GM12878 (cell line): ENCODE results near the gene MSH5. TPM values are rescaled to one million over a fixed set of nuclear protein-coding genes. Genes with fewer than 3 reads are reported as not detected.
A peak's percentile ranks its signal among the peaks of the same experiment; 100 is the strongest.

Experiments used
- ATAC-seq: fragments of 200-7000 bp; cut with Tn5 transposase; 3 replicates; pipeline ENCODE4 v1.9.1; 2020; ENCODE audit warnings: mild to moderate bottlenecking, moderate library complexity
- BruUV-seq: library from RNA; stranded (reverse); fragments of 400-500 nt; replicated peaks from 2 replicates; lab custom pipeline; 2021; lab: Mats Ljungman, UMichigan
- CTCF ChIA-PET: fragments of 300-600 bp; sonication (Branson Sonifier 250); formaldehyde crosslinking; extraction: SDS; loops from one replicate; lab custom pipeline; 2021; ENCODE audit warnings: inconsistent platforms; lab: Yijun Ruan, JAX
- POLR2A ChIA-PET: fragments of 350-600 bp; formaldehyde crosslinking; extraction: SDS; loops from one replicate; lab custom pipeline; 2021; ENCODE audit warnings: inconsistent platforms; lab: Charles Lee
- RAD21 ChIA-PET: fragments of 300-600 bp; sonication (Branson Sonifier 250); formaldehyde crosslinking; loops from one replicate; lab custom pipeline; 2023; ENCODE audit warnings: antibody characterized with exemption; ENCODE audit not compliant: unreplicated experiment; lab: Charles Lee
- SMC1A ChIA-PET: fragments of 300-600 bp; sonication (Branson Sonifier 250); formaldehyde crosslinking; loops from one replicate; lab custom pipeline; 2023; ENCODE audit not compliant: unreplicated experiment, uncharacterized antibody; lab: Charles Lee
- DNase-seq: peaks from one replicate; pipeline ENCODE4 v3.0.0-alpha.2; 2011; ENCODE audit warnings: low read depth, low spot score
- FAIRE-seq: peaks from 3 replicates; lab custom pipeline; 2011; peaks lifted over from hg19 to GRCh38; lab: Jason Lieb, UNC
- H2AFZ ChIP-seq: 2 replicates; pipeline ENCODE4 v1.6.0; 2011; ENCODE audit warnings: low read depth, low read length, control low read depth; ENCODE audit not compliant: control insufficient read depth
- H3K27ac ChIP-seq: 2 replicates; pipeline ENCODE4 v1.5.1; 2011; ENCODE audit warnings: control low read depth; ENCODE audit not compliant: control insufficient read depth, insufficient read depth
- H3K27me3 ChIP-seq, 2 experiments: replicated peaks in 1 of 2; 2 replicates each; pipeline versions ENCODE4 v1.6.0 to v1.6.1; 2011; ENCODE audit warnings: low read length in 1 of 2; ENCODE audit not compliant: control insufficient read depth in 2 of 2, insufficient read depth in 2 of 2
- H3K36me3 ChIP-seq, 2 experiments: 2 replicates each; pipeline ENCODE4 v1.5.1; 2011; ENCODE audit warnings: low read length in 1 of 2; ENCODE audit not compliant: control insufficient read depth in 2 of 2, insufficient read depth in 2 of 2
- H3K4me1 ChIP-seq: 2 replicates; pipeline ENCODE4 v1.6.1; 2011; ENCODE audit warnings: mild to moderate bottlenecking, low read length, moderate library complexity, mixed read lengths; ENCODE audit not compliant: control insufficient read depth, insufficient read depth
- H3K4me2 ChIP-seq: 2 replicates; pipeline ENCODE4 v1.6.0; 2011; ENCODE audit warnings: control low read depth; ENCODE audit not compliant: control insufficient read depth, insufficient read depth
- H3K4me3 ChIP-seq: fragments of 200-600 bp; sonication (generic); 2 replicates; pipeline ENCODE4 v1.5.1; 2016
- H3K79me2 ChIP-seq: 2 replicates; pipeline ENCODE4 v1.6.0; 2011; ENCODE audit warnings: low read length; ENCODE audit not compliant: control insufficient read depth, insufficient read depth
- H3K9ac ChIP-seq: 2 replicates; pipeline ENCODE4 v1.8.0; 2011; ENCODE audit warnings: low read length, control low read depth, mixed read lengths; ENCODE audit not compliant: control insufficient read depth, insufficient read depth
- H3K9me3 ChIP-seq: replicated peaks from 3 replicates; pipeline ENCODE4 v1.5.1; 2011; ENCODE audit warnings: mild to moderate bottlenecking, low read length; ENCODE audit not compliant: control insufficient read depth, insufficient read depth
- H4K20me1 ChIP-seq: 2 replicates; pipeline ENCODE4 v1.6.0; 2011; ENCODE audit not compliant: control insufficient read depth, insufficient read depth
- BCL3 ChIP-seq: IDR thresholded peaks from 2 replicates; pipeline ENCODE4 v1.6.1; 2011; ENCODE audit warnings: borderline replicate concordance, low read depth, mild to moderate bottlenecking, moderate library complexity, low read length; ENCODE audit not compliant: insufficient read depth, poor library complexity, severe bottlenecking
- BHLHE40 ChIP-seq, 2 experiments: fragments of 450-650 bp in 1 of 2; IDR thresholded peaks; 2 replicates each; pipeline ENCODE4 v1.6.1; 2011 to 2017; ENCODE audit warnings: low read depth in 2 of 2, borderline replicate concordance in 1 of 2, improper control_type of control experiment in 1 of 2, low read length in 1 of 2, mild to moderate bottlenecking in 1 of 2
- HCFC1 ChIP-seq: fragments of 150-350 bp; IDR thresholded peaks from 2 replicates; pipeline ENCODE4 v1.6.1; 2014; ENCODE audit warnings: low read length
- NFXL1 ChIP-seq: fragments of 450-650 bp; IDR thresholded peaks from 2 replicates; pipeline ENCODE4 v1.6.1; 2017; ENCODE audit warnings: antibody characterized with exemption, mild to moderate bottlenecking, borderline replicate concordance
- NFYA ChIP-seq: IDR thresholded peaks from 2 replicates; pipeline ENCODE4 v1.6.1; 2011; ENCODE audit warnings: low read depth, mild to moderate bottlenecking, low read length, improper control_type of control experiment, borderline replicate concordance
- NKRF ChIP-seq: fragments of 450-650 bp; conservative IDR thresholded peaks from 2 replicates; pipeline ENCODE4 v1.6.1; 2017; ENCODE audit warnings: mild to moderate bottlenecking, moderate library complexity
- NR2C1 ChIP-seq: fragments of 450-650 bp; IDR thresholded peaks from 2 replicates; pipeline ENCODE4 v1.6.1; 2017; ENCODE audit warnings: antibody characterized with exemption, mild to moderate bottlenecking, moderate library complexity
- POLR2A ChIP-seq: IDR thresholded peaks from 2 replicates; pipeline ENCODE4 v1.6.1; 2011; ENCODE audit warnings: low read depth, mild to moderate bottlenecking, low read length
- RAD21 ChIP-seq: IDR thresholded peaks from 2 replicates; pipeline ENCODE4 v1.6.1; 2011; ENCODE audit warnings: mild to moderate bottlenecking, low read depth, low read length, moderate library complexity; ENCODE audit not compliant: insufficient read depth
- RB1 ChIP-seq: fragments of 450-650 bp; formaldehyde crosslinking; IDR thresholded peaks from 2 replicates; pipeline ENCODE4 v1.6.1; 2017; ENCODE audit warnings: mild to moderate bottlenecking, borderline replicate concordance
- USF1 ChIP-seq: IDR thresholded peaks from 2 replicates; pipeline ENCODE4 v1.6.1; 2011; ENCODE audit warnings: borderline replicate concordance, low read depth, mild to moderate bottlenecking, moderate library complexity, mixed read lengths, low read length; ENCODE audit not compliant: insufficient read depth; ENCODE audit errors: extremely low read length
- ZBTB11 ChIP-seq: fragments of 450-650 bp; formaldehyde crosslinking; IDR thresholded peaks from 2 replicates; pipeline ENCODE4 v1.5.0; 2022; ENCODE audit warnings: mild to moderate bottlenecking, missing genetic modification characterization
- ZSCAN29 ChIP-seq: fragments of 450-650 bp; IDR thresholded peaks from 2 replicates; pipeline ENCODE4 v1.6.1; 2017; ENCODE audit warnings: mild to moderate bottlenecking, moderate library complexity
- WGBS: methylation state at CpG from one replicate; pipeline ENCODE4 v1.1.6; 2016; ENCODE audit warnings: low lambda C conversion rate; ENCODE audit not compliant: insufficient replicate concordance, insufficient coverage; ENCODE audit errors: missing lambda C conversion rate; 5-methylcytosine and 5-hydroxymethylcytosine counted together
- in situ Hi-C: fragments of 300-500 bp; cut with MboI; formaldehyde crosslinking; loops from 9 replicates; pipeline ENCODE4 v1.14.3; 2018; ENCODE audit warnings: mixed read lengths
- intact Hi-C: fragments of 100-400 bp; cut with micrococcal nuclease; formaldehyde crosslinking; loops from one replicate; pipeline ENCODE4 v1.14.2; 2022; ENCODE audit not compliant: unreplicated experiment
- polyA plus RNA-seq, 11 experiments: library from polyadenylated mRNA; depleted of rRNA in 4 of 11; unstranded in 6 of 11; stranded (reverse) in 5 of 11; fragments of >200 nt; fragmentation: Nextera tagmentation in 4 of 11; fragmentation: Illumina TruSeq in 1 of 11; extraction: Ambion mirVana in 4 of 11; extraction: Trizol in 1 of 11; gene quantifications; 1 replicate in 1 of 11; 2 replicates in 10 of 11; pipeline versions ENCODE4 v1.2.1 to v1.2.3, GENCODE V29; 2011 to 2016; ENCODE audit warnings: inconsistent platforms in 2 of 11, missing spikeins in 2 of 11, low read depth in 1 of 11
- total RNA-seq, 4 experiments: library from RNA; depleted of rRNA in 3 of 4; stranded (reverse); fragments of >200 nt in 3 of 4; fragmentation: Illumina TruSeq in 1 of 4; extraction: Trizol in 1 of 4; gene quantifications; 2 replicates each; pipeline versions ENCODE4 v1.2.1 to v1.2.3, GENCODE V29; 2013 to 2021

MSH5 gene
- total and polyA plus RNA-seq, 10 of the 15 experiments (the other 5 are each of a cell fraction or from before 2014, with no cell fraction given) = 9.1 to 52.7 (median 30.0) TPM

- TF ChIP-seq NKRF (no peak), POLR2A (no peak), ZSCAN29 (no peak), BHLHE40 (IDR thresholded peaks at IDR 0.05; ENCODE audit: borderline replicate concordance in 1 of 2, low read depth in 2 of 2, low read length in 1 of 2) (no peak)
These were observed 4.6 kb downstream of the MSH5 start (continued) for GRCh38 chr6:31744422-31744821.

GRCh38 chr6:31749301-31750036 lies 9.7 kb downstream of the MSH5 start:
- 98% methylated on average over 8 of the region's 8 CpGs for WGBS
- ChIA-PET CTCF (no interaction called here), POLR2A (interaction anchor here (1.3 kb wide), 1 partner anchor 9 kb away, joined by 4 read pairs; the partner anchor contains the start of gene MSH5), SMC1A (interaction anchor here (1.3 kb wide), 1 partner anchor 20 kb away, joined by 4 read pairs; no protein-coding TSS in a partner anchor), RAD21 (no interaction called here)
- no peak overlapping the region for H3K9ac ChIP-seq
- H2AFZ ChIP-seq = no peak overlapping the region
- no peaks in the 10 kb centered on the region for H3K9me3 ChIP-seq
- ATAC-seq (no peak), FAIRE-seq (no peak), DNase-seq (no peak)
- no peak overlapping the region for H3K27ac ChIP-seq
- no peaks in the 10 kb centered on the region for H4K20me1 ChIP-seq
- no peaks in the 10 kb centered on the region for H3K4me1 ChIP-seq
- intact Hi-C loops = no loop called here
- BruUV-seq = no TSS peak
- H3K36me3 ChIP-seq = peaks cover 0 to 7% of the 10 kb centered on the region in 2 experiments; a peak in 1 of 4 replicates
- H3K4me2 ChIP-seq = no peak overlapping the region
- TF ChIP-seq RB1 (no peak), NR2C1 (no peak), BCL3 (peak; percentile 27), NFYA (no peak), ZBTB11 (CRISPR knock-in tag) (no peak), RAD21 (no peak), NFXL1 (no peak), HCFC1 (no peak), USF1 (no peak)
- in situ Hi-C loops = no loop called here
- no peaks in the 10 kb centered on the region for H3K27me3 ChIP-seq
- no peaks in the 10 kb centered on the region for H3K79me2 ChIP-seq
- H3K4me3 ChIP-seq = no peak overlapping the region
